HG03460 (cell line): ENCODE data around the gene VPS16.
"Not testable (repeated sequence)": the region's sequence is repeated elsewhere in the genome, so short reads cannot be mapped to it uniquely, and the experiment has no call there.

Experiments used
- ATAC-seq: cut with Tn5 transposase; IDR thresholded peaks from one replicate; pipeline ENCODE4 v1.9.1; 2021; ENCODE audit not compliant: unreplicated experiment

VPS16 gene

DNA sequence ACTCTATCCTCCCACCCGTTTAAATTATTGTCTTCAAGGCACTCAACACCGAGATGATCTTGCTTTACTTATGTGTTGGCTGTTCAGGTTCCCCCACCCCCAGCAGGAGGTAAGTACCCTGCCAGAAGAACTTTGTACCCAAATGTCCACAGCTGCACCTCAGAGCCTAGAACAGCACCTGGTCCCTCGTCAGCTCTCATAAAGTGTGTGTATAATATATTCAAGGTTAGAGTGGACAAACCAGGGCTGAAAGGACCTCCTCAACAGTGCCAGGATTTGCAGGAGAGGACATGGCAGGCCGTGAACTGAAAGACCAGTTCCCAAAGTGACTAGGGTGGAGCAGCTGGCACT, 34.2 kb upstream of the VPS16 start:
- ATAC-seq, result no peak

GRCh38 chr20:2807019-2807418, 33.5 kb upstream of the VPS16 start:
- ATAC-seq, result no peak

- ATAC-seq, result not testable (repeated sequence)
Observed at GRCh38 chr20:2807929-2808328, 32.6 kb upstream of the VPS16 start.

- no peak for ATAC-seq
Observed at GRCh38 chr20:2809690-2810089, 30.9 kb upstream of the VPS16 start.

GRCh38 chr20:2812189-2812588, 28.4 kb upstream of the VPS16 start:
- ATAC-seq, result no peak

DNA sequence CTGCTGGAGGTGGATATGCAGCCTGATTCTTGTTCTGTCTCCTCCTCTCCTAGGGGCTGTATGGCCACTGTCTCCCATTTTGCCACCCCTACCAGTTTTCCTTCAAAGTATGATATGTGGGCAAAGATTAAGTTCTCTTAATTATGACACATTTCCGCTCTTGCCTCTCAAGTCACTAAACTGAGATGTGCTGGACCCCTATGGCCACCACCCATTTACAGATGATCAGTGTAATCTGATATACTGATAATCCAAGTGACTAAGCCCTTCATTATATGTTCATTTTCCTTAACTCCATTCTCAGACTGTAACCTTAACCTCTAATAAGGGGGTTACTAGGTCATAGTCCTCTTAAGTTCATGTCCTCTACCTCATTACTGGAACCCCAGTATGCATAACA, 26.5 kb upstream of the VPS16 start:
- ATAC-seq, result no peak

GRCh38 chr20:2814587-2815051, 25.9 kb upstream of the VPS16 start, which contains the start of gene C20orf141:
TSS of gene C20orf141 (plus strand) at chr20:2814987. CDS start at chr20:2815185, 198 bp downstream.
- ATAC-seq, result no peak

DNA sequence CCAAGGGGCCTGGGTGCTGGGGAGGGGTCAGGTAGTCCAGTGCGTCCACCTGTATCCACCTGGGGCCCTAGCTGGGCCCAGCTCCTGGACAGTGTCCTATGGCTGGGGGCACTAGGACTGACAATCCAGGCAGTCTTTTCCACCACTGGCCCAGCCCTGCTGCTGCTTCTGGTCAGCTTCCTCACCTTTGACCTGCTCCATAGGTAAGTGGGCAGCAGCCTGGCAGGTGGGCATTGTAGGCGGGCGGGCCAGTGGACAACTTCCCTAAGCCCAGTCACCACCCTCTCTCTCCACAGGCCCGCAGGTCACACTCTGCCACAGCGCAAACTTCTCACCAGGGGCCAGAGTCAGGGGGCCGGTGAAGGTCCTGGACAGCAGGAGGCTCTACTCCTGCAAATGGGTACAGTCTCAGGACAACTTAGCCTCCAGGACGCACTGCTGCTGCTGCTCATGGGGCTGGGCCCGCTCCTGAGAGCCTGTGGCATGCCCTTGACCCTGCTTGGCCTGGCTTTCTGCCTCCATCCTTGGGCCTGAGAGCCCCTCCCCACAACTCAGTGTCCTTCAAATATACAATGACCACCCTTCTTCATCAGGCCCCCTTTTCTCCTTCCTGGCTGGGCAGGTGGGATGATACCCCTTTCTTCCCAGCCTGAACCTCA, 25.2 kb upstream of the VPS16 start:
- no peak for ATAC-seq

DNA sequence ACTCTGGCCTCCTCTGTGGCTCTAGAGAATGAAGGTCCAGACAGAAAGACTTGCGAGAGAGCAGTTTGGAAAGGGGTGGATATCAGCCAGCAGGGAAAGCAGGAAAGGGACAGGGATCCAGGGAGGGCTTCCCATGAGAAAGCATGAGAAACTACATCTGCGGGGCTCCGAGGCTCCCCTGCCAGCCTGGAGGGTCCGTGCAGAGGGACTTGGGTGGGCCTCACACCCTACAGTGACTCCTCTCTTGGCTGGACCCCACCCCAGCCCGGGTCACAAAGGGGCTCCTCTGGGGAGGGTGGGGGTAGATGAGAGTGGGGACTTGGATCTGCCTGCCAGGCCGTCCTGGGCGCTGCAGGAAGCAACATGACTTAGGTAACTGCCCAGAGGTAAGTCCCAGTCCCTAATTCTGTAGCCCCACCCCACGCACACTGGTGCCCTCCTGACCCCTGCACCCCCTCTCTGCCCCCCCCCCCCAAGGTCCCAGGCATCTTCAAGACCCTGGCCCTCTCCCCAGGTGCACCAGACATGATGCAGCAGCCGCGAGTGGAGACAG, 24.4 kb upstream of the VPS16 start, which contains the start of gene TMEM239:
TSS of gene TMEM239 (plus strand) at position 335 of the 553 bp plus-strand sequence. CDS start at position 526, 191 bp downstream.
- no peak for ATAC-seq

DNA sequence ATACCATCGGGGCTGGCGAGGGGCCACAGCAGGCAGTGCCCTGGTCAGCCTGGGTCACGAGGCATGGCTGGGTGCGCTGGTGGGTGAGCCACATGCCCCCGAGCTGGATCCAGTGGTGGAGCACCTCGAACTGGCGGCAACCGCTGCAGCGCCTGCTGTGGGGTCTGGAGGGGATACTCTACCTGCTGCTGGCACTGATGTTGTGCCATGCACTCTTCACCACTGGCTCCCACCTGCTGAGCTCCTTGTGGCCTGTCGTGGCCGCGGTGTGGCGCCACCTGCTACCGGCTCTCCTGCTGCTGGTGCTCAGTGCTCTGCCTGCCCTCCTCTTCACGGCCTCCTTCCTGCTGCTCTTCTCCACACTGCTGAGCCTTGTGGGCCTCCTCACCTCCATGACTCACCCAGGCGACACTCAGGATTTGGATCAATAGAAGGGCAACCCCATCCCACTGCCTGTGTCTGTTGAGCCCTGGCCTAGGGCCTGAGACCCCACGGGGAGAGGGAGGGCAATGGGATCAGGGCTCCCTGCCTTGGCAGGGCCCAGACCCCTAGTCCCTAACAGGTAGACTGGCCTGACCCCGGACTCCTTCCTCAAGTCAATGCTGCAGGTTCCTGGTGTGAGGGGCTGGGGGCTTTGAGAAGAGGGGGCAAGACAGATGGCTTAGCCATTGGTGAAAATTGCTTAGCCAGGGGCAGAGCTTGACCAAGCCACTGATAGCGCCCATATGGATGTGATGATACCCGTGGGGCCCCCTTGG, 23.8 kb upstream of the VPS16 start:
- no peak for ATAC-seq

- ATAC-seq, result no peak
Observed at GRCh38 chr20:2817341-2817726, 23.2 kb upstream of the VPS16 start.

DNA sequence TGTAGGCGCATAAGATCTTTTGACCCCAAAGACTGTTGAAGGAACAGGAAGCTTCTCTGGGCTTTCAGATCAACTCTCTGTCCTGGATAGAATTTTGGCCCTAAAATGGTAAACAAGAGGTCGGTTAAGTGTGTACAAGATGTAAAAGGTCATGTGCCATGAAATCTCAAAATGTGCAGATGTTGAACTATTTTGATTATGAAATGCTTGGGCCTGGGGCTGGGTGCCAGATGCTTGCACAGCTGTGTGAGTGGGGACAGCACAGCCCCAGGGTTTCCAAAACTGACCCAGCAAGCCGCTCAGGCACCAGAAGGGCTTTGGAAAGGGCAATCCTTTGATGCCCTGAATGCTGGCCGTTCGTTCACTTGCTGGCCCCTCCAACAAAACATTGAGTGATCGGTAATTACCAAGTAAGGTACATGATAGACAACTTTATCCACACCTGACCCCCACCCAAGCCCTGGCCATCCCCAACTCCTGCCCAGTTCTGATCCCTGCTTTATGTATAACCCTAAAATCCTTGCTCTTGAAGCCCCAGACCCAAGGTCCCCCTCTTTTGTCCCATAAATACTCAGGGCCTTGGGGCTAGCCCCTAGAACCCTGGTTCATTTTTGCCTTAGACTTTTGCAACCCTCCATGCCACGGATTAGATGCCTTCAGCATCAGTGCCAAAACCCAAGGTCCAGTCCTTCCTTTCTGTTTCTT, 22.5 kb upstream of the VPS16 start:
- ATAC-seq, result no peak

DNA sequence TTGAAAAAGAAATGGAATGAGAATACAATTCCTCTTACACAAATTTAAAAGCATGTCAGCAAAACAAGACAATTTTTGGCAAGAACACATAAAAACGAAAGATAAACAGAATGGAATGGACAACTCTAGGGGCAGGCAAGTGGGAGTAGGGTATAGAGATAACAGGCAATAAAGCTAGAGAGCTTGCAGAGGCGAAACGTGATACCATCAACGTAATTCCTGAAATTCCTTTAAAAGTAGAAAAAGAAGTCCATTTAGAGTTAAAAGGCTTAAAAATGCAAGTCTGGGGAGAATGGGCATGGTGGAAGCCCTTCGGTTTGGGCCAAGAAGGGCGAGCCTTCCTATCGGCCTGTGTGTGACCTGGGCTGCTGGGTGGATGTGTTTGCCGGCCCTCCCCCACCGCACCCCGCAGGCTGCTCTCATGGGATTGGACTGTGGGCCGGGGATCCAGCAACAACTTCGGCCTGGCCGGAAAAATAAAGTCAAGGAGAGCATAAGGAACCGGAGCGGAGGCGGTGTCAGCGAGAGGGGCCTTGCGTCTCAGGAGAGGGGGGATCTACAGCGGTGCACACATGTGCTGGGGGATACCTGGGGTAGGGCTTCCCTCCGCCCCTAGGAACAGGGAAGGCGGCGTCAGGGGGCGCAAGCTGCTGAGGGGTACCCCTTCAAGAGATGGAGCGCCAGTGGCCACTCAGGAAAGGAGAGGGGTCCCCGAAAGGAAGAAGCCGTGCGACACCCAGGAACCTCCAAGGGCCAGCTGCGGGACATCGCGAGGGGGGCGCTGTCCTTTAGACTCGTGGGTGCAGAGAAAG, 20.3 kb upstream of the VPS16 start:
- ATAC-seq, result no peak

GRCh38 chr20:2820896-2821869, 19.4 kb upstream of the VPS16 start:
- no peak for ATAC-seq

GRCh38 chr20:2822073-2822472, 18.5 kb upstream of the VPS16 start:
- no peak for ATAC-seq

DNA sequence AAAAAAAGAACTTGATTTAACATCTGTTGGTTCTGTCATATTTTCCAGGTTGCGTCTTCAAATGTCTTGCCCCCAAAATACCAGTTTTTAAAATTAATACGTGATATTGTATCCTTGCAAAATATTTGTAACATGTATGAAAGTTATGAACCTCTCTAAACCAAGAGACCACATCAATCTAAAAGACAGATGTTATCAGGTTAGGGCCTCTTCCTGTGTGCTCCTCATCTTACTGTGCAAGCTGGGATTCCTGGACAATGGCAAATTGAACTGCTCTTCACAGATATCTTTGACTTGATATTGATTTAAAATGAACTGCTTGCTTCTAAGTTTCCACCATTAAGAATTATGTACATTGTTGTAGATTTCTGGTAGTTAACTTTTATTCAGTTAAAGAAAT, 14.8 kb upstream of the VPS16 start:
- ATAC-seq, result no peak

DNA sequence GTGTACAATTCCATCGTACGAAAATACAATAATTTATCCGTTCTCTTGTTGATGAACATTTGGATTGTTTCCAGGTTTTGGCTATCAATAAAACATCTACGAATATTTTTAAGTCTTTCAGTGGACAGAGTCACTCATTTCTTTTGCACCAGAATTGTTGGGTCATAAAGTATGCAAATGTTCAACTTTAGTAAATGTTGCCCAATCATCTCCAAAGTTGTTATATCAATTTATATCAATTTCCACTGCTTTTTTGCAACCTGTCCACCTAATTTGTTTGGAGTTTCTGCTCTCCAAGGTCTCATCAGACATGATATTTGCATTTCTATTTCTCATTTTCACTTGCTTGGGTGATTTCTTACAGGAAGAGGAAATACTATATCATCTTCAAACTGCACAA, 13.9 kb upstream of the VPS16 start:
- ATAC-seq, result no peak

- no peak for ATAC-seq
Observed at GRCh38 chr20:2829376-2829775, 11.2 kb upstream of the VPS16 start.

DNA sequence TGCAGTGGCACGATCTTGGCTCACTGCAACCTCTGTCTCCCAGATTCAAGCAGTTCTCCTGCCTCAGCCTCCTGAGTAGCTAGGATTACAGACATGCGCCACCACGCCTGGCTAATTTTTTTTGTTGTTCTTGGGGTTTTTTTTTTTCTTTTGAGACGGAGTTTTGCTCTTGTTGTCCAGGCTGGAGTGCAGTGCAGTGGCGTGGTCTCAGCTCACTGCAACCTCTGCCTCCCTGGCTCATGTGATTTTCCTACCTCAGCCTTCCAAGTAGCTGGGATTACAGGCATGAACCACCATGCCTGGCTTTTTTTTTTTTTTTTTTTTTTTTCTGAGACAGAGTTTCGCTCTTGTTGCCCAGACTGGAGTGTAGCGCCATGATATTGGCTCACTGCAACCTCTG, 9.3 kb upstream of the VPS16 start:
- ATAC-seq, result not testable (repeated sequence)

- no peak for ATAC-seq
Observed at GRCh38 chr20:2833761-2834160, 6.8 kb upstream of the VPS16 start.
